NCI-H1105 (cell line): Measurements from ENCODE around the gene RGS7.
"Not testable (repeated sequence)": the region's sequence is repeated elsewhere in the genome, so short reads cannot be mapped to it uniquely, and the experiment has no call there.

Experiments used
- DNase-seq: peaks from one replicate; lab custom pipeline; 2025; lab: John Stamatoyannopoulos, UW

Gene RGS7

DNA sequence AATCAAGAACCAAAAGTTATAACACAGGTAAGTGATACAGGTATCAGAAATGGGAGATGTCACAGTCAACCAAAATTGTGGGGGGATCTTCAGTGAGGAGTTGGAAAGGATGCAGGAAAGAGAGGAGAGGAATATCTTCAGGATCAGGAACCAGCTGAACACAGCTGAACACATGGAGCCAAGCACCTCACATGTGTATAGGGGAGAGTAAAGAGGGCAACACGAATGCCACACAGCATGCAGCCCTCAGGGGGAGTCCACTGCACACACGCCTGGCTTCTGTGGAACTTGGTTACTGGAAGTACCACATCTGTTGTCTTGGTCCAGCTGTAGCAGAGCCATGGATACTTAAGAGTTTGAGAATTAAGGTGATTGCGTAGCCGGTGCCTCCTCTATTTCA lies 218.8 kb downstream of the RGS7 start:
- no peak for DNase-seq

GRCh38 chr1:241136389-241136788 lies 220.6 kb downstream of the RGS7 start:
- DNase-seq: no peak

DNA sequence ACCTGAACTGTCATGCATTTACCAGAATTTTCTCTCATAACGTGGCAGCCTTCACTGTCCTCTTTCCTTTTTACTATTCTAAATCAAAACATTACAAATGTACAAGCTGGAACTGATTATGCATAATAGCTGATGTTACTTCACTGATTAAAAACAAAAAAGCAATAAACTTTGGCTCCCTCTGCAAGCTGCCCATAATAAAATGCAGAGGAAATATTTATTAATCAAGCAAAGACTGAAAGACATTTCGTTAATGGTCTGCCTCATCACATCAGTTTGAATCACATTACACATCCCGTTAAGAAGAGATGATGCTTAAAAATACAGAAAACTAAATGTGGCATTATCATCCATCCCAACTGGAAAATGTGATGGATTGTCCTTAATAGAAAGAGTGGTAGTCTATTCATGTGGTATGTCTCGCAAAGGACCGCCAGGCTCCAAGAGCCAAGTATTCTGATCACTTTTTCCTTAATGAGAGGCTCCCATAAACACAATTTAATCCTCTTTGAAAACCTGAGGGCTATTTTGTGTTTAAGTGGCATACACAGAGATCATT lies 225.3 kb downstream of the RGS7 start:
- no peak for DNase-seq

DNA sequence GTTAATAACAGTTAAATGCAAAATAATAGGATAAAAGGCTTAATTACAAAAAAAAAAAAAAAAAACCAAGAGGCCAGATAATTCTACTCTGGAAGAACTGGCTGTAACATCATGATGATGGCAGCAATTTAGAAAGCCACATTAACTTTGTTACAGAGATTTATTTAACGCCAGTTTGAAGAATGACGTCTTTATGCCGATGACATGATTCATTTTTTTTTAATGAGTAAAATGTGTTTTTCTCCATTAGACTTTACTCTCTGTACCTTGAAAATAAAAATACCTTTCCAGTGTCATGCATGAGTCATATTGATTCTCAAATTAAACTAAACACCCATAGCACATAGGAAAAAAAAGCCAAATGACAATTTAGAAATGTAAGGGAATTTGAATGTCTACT lies 226.1 kb downstream of the RGS7 start:
- no peak for DNase-seq

GRCh38 chr1:241129207-241129960 lies 227.6 kb downstream of the RGS7 start:
- no peak for DNase-seq

GRCh38 chr1:241125286-241125685 lies 231.7 kb downstream of the RGS7 start:
- no peak for DNase-seq

- no peak for DNase-seq
Observed at GRCh38 chr1:241118049-241118448, 239.0 kb downstream of the RGS7 start.

DNA sequence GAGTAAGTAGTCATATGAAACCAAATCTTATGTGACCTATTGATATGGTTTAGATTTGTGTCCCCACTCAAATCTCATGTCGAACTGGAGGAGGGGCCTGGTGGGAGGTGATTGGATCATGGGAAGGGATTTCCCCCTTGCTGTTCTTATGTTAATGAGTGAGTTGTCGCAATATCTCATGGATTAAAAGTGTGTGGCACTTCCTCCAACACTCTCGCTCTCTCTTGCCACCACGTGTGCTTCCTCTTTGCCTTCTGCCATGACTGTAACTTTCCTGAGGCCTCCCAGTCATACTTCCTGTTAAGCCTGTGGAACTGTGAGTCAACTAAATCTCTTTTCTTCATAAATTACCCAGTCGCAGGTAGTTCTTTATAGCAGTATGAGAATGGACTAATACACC lies 241.2 kb downstream of the RGS7 start:
- no peak for DNase-seq

DNA sequence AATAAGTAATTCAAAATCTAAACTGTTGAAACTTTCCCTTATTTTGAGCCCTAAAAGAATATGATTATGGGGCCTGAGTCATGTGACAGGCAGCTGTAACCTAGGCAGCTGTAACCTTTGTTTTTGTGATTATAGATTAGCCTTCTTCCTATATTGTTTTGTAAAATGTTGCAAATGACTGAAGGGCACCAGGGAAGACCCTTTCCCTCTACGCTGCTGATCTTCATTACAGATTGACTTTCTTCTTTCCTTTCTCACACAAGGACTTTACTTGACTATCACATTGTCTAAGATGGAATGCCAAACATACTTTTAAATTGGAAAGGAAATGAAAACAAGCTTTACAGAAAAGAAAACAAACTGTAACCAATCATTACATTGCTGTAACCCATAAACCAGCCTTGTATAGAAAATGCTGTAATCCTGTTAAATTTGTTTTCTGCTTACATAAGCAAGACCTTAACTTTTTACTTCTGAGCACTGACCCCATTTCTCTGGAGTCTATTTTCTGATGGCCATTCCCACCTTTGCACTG lies 242.2 kb downstream of the RGS7 start:
- DNase-seq: no peak

DNA sequence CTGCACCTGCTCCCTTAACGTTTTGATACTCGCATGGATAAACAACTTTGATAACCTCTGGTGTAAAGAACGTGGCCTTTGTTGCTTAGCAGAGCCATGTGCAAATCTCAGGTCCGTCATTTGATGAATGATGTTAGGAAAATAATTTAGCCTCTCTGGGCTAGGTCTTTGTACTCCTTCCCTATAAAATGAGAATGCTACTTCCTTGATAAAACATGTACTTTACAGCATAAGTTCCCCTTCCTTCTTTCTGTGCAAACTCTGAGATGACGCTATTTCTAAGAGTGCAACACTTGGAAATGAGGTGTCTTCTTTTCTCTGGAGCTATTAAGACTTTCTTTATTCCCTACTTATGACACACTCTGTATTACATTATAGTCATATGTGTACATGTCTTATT lies 243.4 kb downstream of the RGS7 start:
- no peak for DNase-seq

- DNase-seq: no peak
Observed at GRCh38 chr1:241109039-241109438, 248.0 kb downstream of the RGS7 start.

GRCh38 chr1:241105147-241105546 lies 251.9 kb downstream of the RGS7 start:
- no peak for DNase-seq

DNA sequence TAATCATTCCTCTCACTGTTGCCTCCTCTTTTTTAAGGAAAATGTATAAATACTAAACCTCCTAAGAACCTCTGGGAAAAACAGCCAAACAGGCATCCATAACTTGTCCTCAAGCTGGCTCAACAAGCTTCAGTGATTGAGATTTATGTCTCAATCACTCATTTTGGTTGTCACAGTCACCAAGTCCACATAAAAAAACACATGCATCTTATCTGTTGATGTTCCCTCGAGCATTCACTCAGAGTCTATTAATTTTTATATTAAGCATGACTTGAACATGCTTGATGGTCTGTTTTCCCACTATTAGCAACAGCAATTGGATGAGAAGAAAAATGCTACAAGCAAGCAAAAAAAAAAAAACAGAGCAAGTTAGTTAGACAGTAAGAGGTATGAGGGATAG lies 254.3 kb downstream of the RGS7 start:
- no peak for DNase-seq

GRCh38 chr1:241101622-241102021 lies 255.4 kb downstream of the RGS7 start:
- no peak for DNase-seq

GRCh38 chr1:241097479-241097878 lies 259.5 kb downstream of the RGS7 start:
- no peak for DNase-seq

GRCh38 chr1:241096982-241097381 lies 260.0 kb downstream of the RGS7 start:
- no peak for DNase-seq

DNA sequence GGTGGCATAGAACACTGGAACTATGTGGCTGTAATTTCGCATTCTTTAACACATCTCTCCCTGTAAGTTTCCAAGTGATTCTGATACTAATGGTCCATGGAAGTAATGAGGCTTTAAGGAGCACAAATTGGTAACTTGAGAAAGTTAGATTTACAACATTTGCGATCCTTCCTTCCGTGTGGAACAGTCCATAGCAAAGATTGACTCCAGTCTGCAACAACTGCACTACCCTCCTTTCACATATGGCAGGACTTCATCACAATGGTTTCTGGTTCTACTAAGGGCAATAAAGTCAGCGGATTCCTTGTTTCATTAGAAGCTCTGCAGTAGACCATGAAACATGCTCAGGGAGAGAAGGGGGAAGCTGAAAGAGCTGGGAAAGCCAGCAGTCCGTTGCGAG lies 261.2 kb downstream of the RGS7 start:
- DNase-seq: no peak

DNA sequence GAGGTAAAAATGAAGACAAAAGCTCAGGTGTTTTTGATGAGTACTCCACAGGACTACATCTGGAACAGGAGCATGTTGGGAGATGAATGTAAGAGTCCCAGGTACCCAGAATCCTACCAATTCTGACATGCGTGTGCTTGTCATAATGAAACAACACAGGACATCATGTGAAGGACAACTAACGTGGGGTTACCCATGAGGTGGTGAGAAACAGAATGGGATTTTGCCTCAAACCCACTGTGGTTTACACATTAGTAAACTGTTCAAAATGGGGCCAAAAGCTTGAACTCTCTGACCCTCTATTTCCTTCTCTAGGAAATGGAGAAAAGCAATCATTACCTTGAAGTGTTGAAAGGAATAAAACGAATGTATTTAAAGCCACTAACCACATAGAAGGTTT lies 266.2 kb downstream of the RGS7 start:
- DNase-seq: no peak

DNA sequence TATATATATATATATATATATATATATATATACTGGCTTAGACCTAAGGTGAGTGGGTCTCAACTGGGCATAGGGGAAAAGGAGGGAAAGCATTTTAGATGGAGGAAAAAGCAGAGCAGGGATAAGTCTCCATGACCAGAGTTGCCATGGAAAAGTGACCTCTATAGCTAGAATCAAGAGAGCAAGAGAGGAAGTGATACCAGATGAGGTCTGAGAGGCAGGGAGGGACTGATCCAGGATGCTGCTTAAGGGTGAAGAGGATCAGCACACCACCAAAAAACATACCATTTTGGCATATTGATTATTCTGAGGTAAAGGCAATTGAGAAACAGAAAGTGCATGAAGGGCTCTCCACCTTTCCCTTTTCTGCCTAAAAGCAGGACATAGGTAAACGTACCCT lies 267.9 kb downstream of the RGS7 start:
- not testable (repeated sequence) for DNase-seq

GRCh38 chr1:241088075-241088474 lies 268.9 kb downstream of the RGS7 start:
- not testable (repeated sequence) for DNase-seq

- DNase-seq: no peak
Observed at GRCh38 chr1:241086686-241087085, 270.3 kb downstream of the RGS7 start.

- no peak for DNase-seq
Observed at GRCh38 chr1:241083285-241083684, 273.7 kb downstream of the RGS7 start.

- DNase-seq: no peak
Observed at GRCh38 chr1:241081473-241081872, 275.5 kb downstream of the RGS7 start.

- DNase-seq: no peak
Observed at GRCh38 chr1:241079459-241079858, 277.5 kb downstream of the RGS7 start.
